SH-SY5Y (cell line): ENCODE results near the gene ACVR1C.

Experiments
- GATA2 ChIP-seq: IDR thresholded peaks from 2 replicates; pipeline ENCODE4 v1.6.1; 2011; ENCODE audit warnings: mild to moderate bottlenecking, low read depth, low read length
- GATA3 ChIP-seq: IDR thresholded peaks from 2 replicates; pipeline ENCODE4 v1.6.1; 2011; ENCODE audit warnings: low read depth, mild to moderate bottlenecking, low read length, moderate library complexity

- TF ChIP-seq GATA2 (no peak), GATA3 (no peak)
Measured at GRCh38 chr2:157574165-157574564, 54.5 kb downstream of the ACVR1C start.
